IMR-90 (cell line): ENCODE results near the gene CYP51A1. TPM values are rescaled to one million over a fixed set of nuclear protein-coding genes. Genes with fewer than 3 reads are reported as not detected.

Experiments
- ATAC-seq: fragments of 200-7000 bp; cut with Tn5 transposase; 2 replicates; pipeline ENCODE4 v1.9.1; 2020; ENCODE audit warnings: low read depth, mild to moderate bottlenecking, moderate library complexity
- BruUV-seq: library from RNA; stranded (reverse); fragments of 400-500 nt; replicated peaks from 2 replicates; lab custom pipeline; 2021; lab: Mats Ljungman, UMichigan
- CTCF ChIA-PET: fragments of 300-600 bp; formaldehyde crosslinking; extraction: SDS; loops from one replicate; lab custom pipeline; 2021; ENCODE audit warnings: antibody characterized with exemption; lab: Yijun Ruan, JAX
- POLR2A ChIA-PET: fragments of 300-600 bp; sonication (Branson Sonifier 250); formaldehyde crosslinking; loops from one replicate; lab custom pipeline; 2022; ENCODE audit warnings: antibody characterized with exemption; ENCODE audit not compliant: unreplicated experiment; lab: Charles Lee
- DNase-seq: peaks from one replicate; pipeline ENCODE4 v3.0.0; 2013
- H2AFZ ChIP-seq: replicated peaks from 2 replicates; pipeline ENCODE3; 2013; ENCODE audit warnings: low read length, mild to moderate bottlenecking; ENCODE audit not compliant: poor library complexity
- H2AK5ac ChIP-seq: 2 replicates; pipeline ENCODE4 v1.6.1; 2013; ENCODE audit warnings: low read depth, low read length, inconsistent platforms
- H2AK9ac ChIP-seq: replicated peaks from 2 replicates; pipeline ENCODE3; 2013; ENCODE audit warnings: mild to moderate bottlenecking, low read depth, low read length, moderate library complexity; ENCODE audit not compliant: poor library complexity
- H2BK120ac ChIP-seq: 2 replicates; pipeline ENCODE4 v1.6.1; 2013; ENCODE audit warnings: low read depth, low read length, inconsistent platforms
- H2BK15ac ChIP-seq: 3 replicates; pipeline ENCODE4 v1.6.1; 2013; ENCODE audit warnings: low read depth, low read length, inconsistent platforms
- H2BK20ac ChIP-seq: 2 replicates; pipeline ENCODE4 v1.6.1; 2013; ENCODE audit warnings: low read depth, mild to moderate bottlenecking, inconsistent platforms, low read length, moderate library complexity
- H2BK5ac ChIP-seq: 2 replicates; pipeline ENCODE4 v1.6.1; 2013; ENCODE audit warnings: mild to moderate bottlenecking, low read depth, low read length, inconsistent platforms; ENCODE audit not compliant: poor library complexity, severe bottlenecking
- H3K14ac ChIP-seq: replicated peaks from 2 replicates; pipeline ENCODE4 v1.6.1; 2013; ENCODE audit warnings: low read depth, low read length, inconsistent platforms
- H3K18ac ChIP-seq: 2 replicates; pipeline ENCODE4 v1.6.1; 2013; ENCODE audit warnings: low read depth, low read length, control low read depth
- H3K23ac ChIP-seq: 2 replicates; pipeline ENCODE4 v1.6.1; 2013; ENCODE audit warnings: low read depth, low read length, inconsistent platforms
- H3K27ac ChIP-seq: 2 replicates; pipeline ENCODE4 v1.5.1; 2013; ENCODE audit warnings: mild to moderate bottlenecking, control low read depth, low read length; ENCODE audit not compliant: insufficient read depth
- H3K27me3 ChIP-seq: 2 replicates; pipeline ENCODE4 v1.6.1; 2013; ENCODE audit warnings: low read length; ENCODE audit not compliant: control insufficient read depth, insufficient read depth
- H3K36me3 ChIP-seq: 2 replicates; pipeline ENCODE4 v1.6.1; 2013; ENCODE audit warnings: low read length, mixed read lengths; ENCODE audit not compliant: control insufficient read depth, insufficient read depth
- H3K4ac ChIP-seq: 2 replicates; pipeline ENCODE4 v1.6.1; 2013; ENCODE audit warnings: low read depth, low read length, inconsistent platforms
- H3K4me1 ChIP-seq: 2 replicates; pipeline ENCODE4 v1.6.1; 2013; ENCODE audit warnings: low read length, mixed read lengths; ENCODE audit not compliant: control insufficient read depth, insufficient read depth
- H3K4me2 ChIP-seq: 2 replicates; pipeline ENCODE4 v1.6.1; 2013; ENCODE audit warnings: low read depth, mild to moderate bottlenecking, control low read depth, low read length, moderate library complexity
- H3K4me3 ChIP-seq: 2 replicates; pipeline ENCODE4 v1.5.1; 2013; ENCODE audit warnings: low read depth, mild to moderate bottlenecking, control low read depth, low read length, moderate library complexity; ENCODE audit not compliant: insufficient read depth
- H3K56ac ChIP-seq: 2 replicates; pipeline ENCODE4 v1.6.1; 2013; ENCODE audit warnings: low read length, inconsistent platforms; ENCODE audit not compliant: insufficient read depth; ENCODE audit errors: extremely low read depth
- H3K79me1 ChIP-seq, 2 experiments: 2 replicates each; pipeline ENCODE4 v1.6.1; 2013; ENCODE audit warnings: low read length in 2 of 2, inconsistent platforms in 1 of 2, low read depth in 1 of 2
- H3K9ac ChIP-seq: 2 replicates; pipeline ENCODE4 v1.6.1; 2013; ENCODE audit warnings: low read depth, low read length, control low read depth
- H3K9me1 ChIP-seq: 2 replicates; pipeline ENCODE4 v1.6.1; 2013; ENCODE audit warnings: low read length, inconsistent platforms; ENCODE audit not compliant: insufficient read depth
- H3K9me3 ChIP-seq: 2 replicates; pipeline ENCODE4 v1.6.1; 2013; ENCODE audit warnings: low read length; ENCODE audit not compliant: control insufficient read depth, insufficient read depth
- H4K20me1 ChIP-seq: 2 replicates; pipeline ENCODE4 v1.6.1; 2013; ENCODE audit warnings: low read length, inconsistent platforms; ENCODE audit not compliant: insufficient read depth
- H4K5ac ChIP-seq: 2 replicates; pipeline ENCODE4 v1.6.1; 2013; ENCODE audit warnings: mild to moderate bottlenecking, low read depth, low read length, control low read depth
- H4K8ac ChIP-seq, 2 experiments: 2 replicates each; pipeline ENCODE4 v1.6.1; 2013; ENCODE audit warnings: low read depth in 2 of 2, low read length in 2 of 2, control low read depth in 1 of 2, inconsistent platforms in 1 of 2
- H4K91ac ChIP-seq: 2 replicates; pipeline ENCODE4 v1.6.1; 2013; ENCODE audit warnings: low read depth, low read length, inconsistent platforms; ENCODE audit not compliant: insufficient read depth
- FOS ChIP-seq: fragments of 150-350 bp; IDR thresholded peaks from 2 replicates; pipeline ENCODE4 v1.6.1; 2016; ENCODE audit warnings: low read depth, low read length
- MXI1 ChIP-seq: IDR thresholded peaks from 2 replicates; pipeline ENCODE4 v1.6.1; 2012; ENCODE audit warnings: low read depth, mild to moderate bottlenecking, low read length, moderate library complexity, borderline replicate concordance
- RAD21 ChIP-seq: IDR thresholded peaks from 2 replicates; pipeline ENCODE4 v1.6.1; 2012; ENCODE audit warnings: low read length, improper control_type of control experiment
- RCOR1 ChIP-seq: IDR thresholded peaks from 2 replicates; pipeline ENCODE4 v1.6.1; 2012; ENCODE audit warnings: mild to moderate bottlenecking, low read length, improper control_type of control experiment; ENCODE audit not compliant: insufficient replicate concordance
- RFX5 ChIP-seq: IDR thresholded peaks from 2 replicates; pipeline ENCODE4 v1.8.0; 2012; ENCODE audit warnings: low read depth, mild to moderate bottlenecking, low read length, moderate library complexity
- SMC3 ChIP-seq: fragments of 150-350 bp; IDR thresholded peaks from 2 replicates; pipeline ENCODE4 v1.6.1; 2016; ENCODE audit warnings: low read depth, mild to moderate bottlenecking, antibody characterized with exemption, low read length, moderate library complexity
- USF2 ChIP-seq: fragments of 150-350 bp; IDR thresholded peaks from 2 replicates; pipeline ENCODE4 v1.6.1; 2017; ENCODE audit warnings: mild to moderate bottlenecking, antibody characterized with exemption, low read length, low read depth
- WGBS, 2 experiments: methylation state at CpG; one replicate each; pipeline versions ENCODE4 v1.1.5 to v1.1.7; 2013; ENCODE audit warnings: missing lambda C conversion rate in 2 of 2; ENCODE audit not compliant: insufficient read length in 1 of 2; ENCODE audit errors: extremely low coverage in 2 of 2; 5-methylcytosine and 5-hydroxymethylcytosine counted together
- dilution Hi-C: fragments of 300-500 bp; cut with HindIII; formaldehyde crosslinking; loops from one replicate; pipeline ENCODE4 v1.14.3; 2018; ENCODE audit warnings: low sequenced_read_pairs; ENCODE audit not compliant: unreplicated experiment
- in situ Hi-C: fragments of 300-500 bp; cut with MboI; formaldehyde crosslinking; loops from 3 replicates; pipeline ENCODE4 v1.14.3; 2019; ENCODE audit warnings: low sequenced_read_pairs, inconsistent platforms, mixed read lengths
- intact Hi-C: fragments of 100-400 bp; cut with micrococcal nuclease; formaldehyde crosslinking; loops from 2 replicates; pipeline ENCODE4 v1.10.0; 2022
- polyA plus RNA-seq, 3 experiments: library from polyadenylated mRNA; depleted of rRNA; stranded (reverse); fragments of >200 nt; gene quantifications; 2 replicates each; pipeline ENCODE4 v1.2.3, GENCODE V29; 2012; ENCODE audit warnings: low replicate concordance in 1 of 3
- total RNA-seq: library from RNA; depleted of rRNA; stranded (reverse); fragments of >200 nt; gene quantifications from 2 replicates; pipeline ENCODE4 v1.2.3, GENCODE V29; 2012

CYP51A1 gene
- total and polyA plus RNA-seq, 2 of the 4 experiments (the other 2 are of a cell fraction): 12.1 to 76.4 TPM

- H2BK120ac ChIP-seq: no peak overlapping the region
- H2AK5ac ChIP-seq: no peak overlapping the region
- H4K91ac ChIP-seq: no peak overlapping the region
- no peaks in the 10 kb centered on the region for H3K27me3 ChIP-seq
- TF ChIP-seq USF2 (no peak), RCOR1 (no peak), MXI1 (no peak), RAD21 (no peak), FOS (no peak), RFX5 (no peak), SMC3 (no peak)
- H4K8ac ChIP-seq: no peak overlapping the region
- no peak overlapping the region for H4K5ac ChIP-seq
- WGBS, 2 experiments: no CpG with 5 or more reads among the region's 3 CpGs
- H3K4me3 ChIP-seq: no peak overlapping the region
- no peak overlapping the region for H2BK15ac ChIP-seq
- intact Hi-C loops: no loop called here
- no peaks in the 10 kb centered on the region; the same call in 1 of the 2 replicates for H3K9me1 ChIP-seq
- H3K56ac ChIP-seq: no peak overlapping the region
- H3K4me2 ChIP-seq: no peak overlapping the region
- peaks cover 10% of the 10 kb centered on the region; the same call in 1 of the 2 replicates for H3K36me3 ChIP-seq
- dilution Hi-C loops: no loop called here
- ATAC-seq (no peak), DNase-seq (no peak)
- ChIA-PET POLR2A (no interaction called here), CTCF (interaction anchor here (0.7 kb wide), 1 partner anchor 291 kb away, joined by 3 read pairs; no protein-coding TSS in a partner anchor)
- in situ Hi-C loops: no loop called here
- no peak overlapping the region for H3K27ac ChIP-seq
- H3K9me3 ChIP-seq: no peaks in the 10 kb centered on the region
- no peak overlapping the region for H2AFZ ChIP-seq
- no peak overlapping the region for H2BK20ac ChIP-seq
- H3K4me1 ChIP-seq: no peaks in the 10 kb centered on the region
- no peak overlapping the region for H3K14ac ChIP-seq
- no peak overlapping the region for H2BK5ac ChIP-seq
- no peak overlapping the region for H3K9ac ChIP-seq
- no TSS peak for BruUV-seq
- H3K18ac ChIP-seq: no peak overlapping the region
- no peak overlapping the region for H3K4ac ChIP-seq
- peaks cover 4 to 23% of the 10 kb centered on the region in 2 experiments for H3K79me1 ChIP-seq
- H4K20me1 ChIP-seq: 0 out of 2 replicates have a peak, but pooled peaks cover 9% of the 10 kb centered on the region
- no peak overlapping the region for H3K23ac ChIP-seq
- no peak overlapping the region for H2AK9ac ChIP-seq
Observed at GRCh38 chr7:92116949-92117348, 17.3 kb downstream of the CYP51A1 start.
